HCT116 (cell line): ENCODE data around the gene INKA2. TPM values are rescaled to one million over a fixed set of nuclear protein-coding genes. Genes with fewer than 3 reads are reported as not detected.
A peak's percentile ranks its signal among the peaks of the same experiment; 100 is the strongest.

Source experiments
- ATAC-seq: fragments of 200-7000 bp; cut with Tn5 transposase; 2 replicates; pipeline ENCODE4 v1.9.1; 2020; ENCODE audit warnings: mild to moderate bottlenecking, moderate library complexity
- BruUV-seq: library from RNA; stranded (reverse); fragments of 400-500 nt; replicated peaks from 2 replicates; lab custom pipeline; 2021; lab: Mats Ljungman, UMichigan
- CTCF ChIA-PET: fragments of 300-600 bp; sonication (Branson Sonifier 250); formaldehyde crosslinking; loops from one replicate; lab custom pipeline; 2021; ENCODE audit warnings: antibody characterized with exemption; lab: Charles Lee
- POLR2A ChIA-PET: fragments of 300-600, 350-600 bp; sonication (Branson Sonifier 250); formaldehyde crosslinking; loops from one replicate; lab custom pipeline; 2021; ENCODE audit warnings: antibody characterized with exemption; lab: Charles Lee
- RAD21 ChIA-PET, 2 experiments: fragments of 300-600 bp; sonication (Branson Sonifier 250); formaldehyde crosslinking; loops; one replicate each; lab custom pipeline; 2023; ENCODE audit warnings: low total read pairs in 2 of 2; ENCODE audit not compliant: uncharacterized antibody in 2 of 2, unreplicated experiment in 2 of 2, low non-redundant PET in 1 of 2; lab: Charles Lee
- DNase-seq: peaks from one replicate; pipeline ENCODE4 v3.0.0-alpha.2; 2010; ENCODE audit warnings: low read depth, low spot score
- H2AFZ ChIP-seq: fragments of 200-600 bp; shearing (Covaris generic), sonication (generic); 2 replicates; pipeline ENCODE4 v1.6.1; 2017; ENCODE audit warnings: low read depth, mixed run types, mixed read lengths, antibody characterized with exemption, low read length; ENCODE audit not compliant: poor library complexity, severe bottlenecking
- H3K27ac ChIP-seq: 2 replicates; pipeline ENCODE4 v1.5.1; 2012; ENCODE audit warnings: low read depth, low read length
- H3K27me3 ChIP-seq: fragments of 200-600 bp; sonication (generic); 2 replicates; pipeline ENCODE4 v1.6.1; 2016; ENCODE audit warnings: mixed run types, low read length, mixed read lengths; ENCODE audit not compliant: insufficient read depth
- H3K36me3 ChIP-seq, 2 experiments: fragments of 200-500 bp in 1 of 2; fragments of 200-600 bp in 1 of 2; sonication (Bioruptor generic) in 1 of 2; sonication (generic) in 1 of 2; 2 replicates each; pipeline versions ENCODE4 v1.5.1 to v1.6.1; 2014 to 2016; ENCODE audit warnings: low read length in 2 of 2, inconsistent platforms in 1 of 2, mixed read lengths in 1 of 2, mixed run types in 1 of 2; ENCODE audit not compliant: insufficient read depth in 2 of 2, control insufficient read depth in 1 of 2
- H3K4me1 ChIP-seq, 2 experiments: fragments of 200-600 bp in 1 of 2; sonication (generic) in 1 of 2; 2 replicates each; pipeline versions ENCODE4 v1.5.1 to v1.6.1; 2012 to 2017; ENCODE audit warnings: low read length in 2 of 2, inconsistent platforms in 1 of 2, mild to moderate bottlenecking in 1 of 2, mixed read lengths in 1 of 2, mixed run types in 1 of 2, moderate library complexity in 1 of 2; ENCODE audit not compliant: insufficient read depth in 2 of 2, control insufficient read depth in 1 of 2
- H3K4me2 ChIP-seq: fragments of 200-600 bp; sonication (generic); 2 replicates; pipeline ENCODE4 v1.6.1; 2017; ENCODE audit warnings: mixed run types, low read length, mixed read lengths
- H3K4me3 ChIP-seq, 2 experiments: fragments of 200-600 bp in 1 of 2; sonication (generic) in 1 of 2; replicated peaks in 1 of 2; 2 replicates each; pipeline ENCODE4 v1.5.1; 2011 to 2016; ENCODE audit warnings: low read length in 2 of 2, control low read depth in 1 of 2, low read depth in 1 of 2, mild to moderate bottlenecking in 1 of 2, mixed read lengths in 1 of 2, mixed run types in 1 of 2
- H3K79me2 ChIP-seq: fragments of 200-600 bp; sonication (generic); 2 replicates; pipeline ENCODE4 v1.6.1; 2017; ENCODE audit warnings: mild to moderate bottlenecking, mixed run types, low read length, moderate library complexity, mixed read lengths; ENCODE audit not compliant: insufficient read depth
- H3K9ac ChIP-seq: fragments of 200-600 bp; sonication (generic); 2 replicates; pipeline ENCODE4 v1.6.1; 2016; ENCODE audit warnings: low read length, mixed read lengths
- H3K9me2 ChIP-seq: fragments of 200-600 bp; sonication (generic), shearing (Covaris generic); 2 replicates; pipeline ENCODE4 v1.6.1; 2017; ENCODE audit warnings: mixed run types, mild to moderate bottlenecking, moderate library complexity; ENCODE audit not compliant: insufficient read depth
- H3K9me3 ChIP-seq, 2 experiments: fragments of 200-500 bp in 1 of 2; fragments of 200-600 bp in 1 of 2; sonication (Bioruptor generic) in 1 of 2; sonication (generic) in 1 of 2; 2 replicates each; pipeline ENCODE4 v1.6.1; 2014 to 2017; ENCODE audit warnings: low read length in 2 of 2, mixed read lengths in 2 of 2, inconsistent platforms in 1 of 2, low read depth in 1 of 2, mild to moderate bottlenecking in 1 of 2, mixed run types in 1 of 2, moderate library complexity in 1 of 2; ENCODE audit not compliant: control insufficient read depth in 1 of 2, insufficient read depth in 1 of 2
- H4K20me1 ChIP-seq: fragments of 200-600 bp; sonication (generic), shearing (Covaris generic); 2 replicates; pipeline ENCODE4 v1.6.1; 2017; ENCODE audit warnings: mixed run types, mild to moderate bottlenecking, moderate library complexity; ENCODE audit not compliant: insufficient read depth
- CBX3 ChIP-seq: IDR thresholded peaks from 2 replicates; pipeline ENCODE4 v1.6.1; 2012; ENCODE audit warnings: low read depth
- CEBPB ChIP-seq: IDR thresholded peaks from 2 replicates; pipeline ENCODE4 v1.6.1; 2012; ENCODE audit warnings: low read depth
- ELF1 ChIP-seq: IDR thresholded peaks from 2 replicates; pipeline ENCODE4 v1.6.1; 2012; ENCODE audit warnings: low read depth, borderline replicate concordance
- EZH2 ChIP-seq: fragments of 200-600 bp; sonication (generic); IDR thresholded peaks from 2 replicates; pipeline ENCODE4 v1.6.1; 2017; ENCODE audit warnings: antibody characterized with exemption, mixed run types
- EZH2phosphoT487 ChIP-seq: fragments of 200-600 bp; IDR thresholded peaks from 2 replicates; pipeline ENCODE4 v1.6.1; 2018; ENCODE audit warnings: antibody characterized with exemption, borderline replicate concordance
- JUND ChIP-seq: IDR thresholded peaks from 2 replicates; pipeline ENCODE4 v1.6.1; 2012
- POLR2A ChIP-seq: IDR thresholded peaks from 2 replicates; pipeline ENCODE4 v1.7.0; 2011; ENCODE audit warnings: borderline replicate concordance; ENCODE audit not compliant: insufficient read depth, insufficient read length; ENCODE audit errors: extremely low read depth
- POLR2AphosphoS5 ChIP-seq: IDR thresholded peaks from 2 replicates; pipeline ENCODE4 v1.6.1; 2011; ENCODE audit warnings: mild to moderate bottlenecking, low read depth, low read length, moderate library complexity
- SP1 ChIP-seq: IDR thresholded peaks from 2 replicates; pipeline ENCODE4 v1.6.1; 2012; ENCODE audit warnings: low read depth
- SRF ChIP-seq: IDR thresholded peaks from 2 replicates; pipeline ENCODE4 v1.6.1; 2012; ENCODE audit warnings: low read depth
- YY1 ChIP-seq: IDR thresholded peaks from 2 replicates; pipeline ENCODE4 v1.6.1; 2011; ENCODE audit warnings: low read length, low read depth, moderate library complexity, mild to moderate bottlenecking; ENCODE audit not compliant: insufficient replicate concordance; ENCODE audit errors: extremely low read depth
- ZNF274 ChIP-seq: fragments of 200-500 bp; sonication (Bioruptor generic); IDR thresholded peaks from 2 replicates; pipeline ENCODE4 v1.6.1; 2014; ENCODE audit warnings: mild to moderate bottlenecking, low read depth, low read length, inconsistent platforms
- intact Hi-C: fragments of 100-400 bp; cut with micrococcal nuclease; formaldehyde crosslinking; loops from 2 replicates; pipeline ENCODE4 v1.10.0; 2022
- total RNA-seq: library from RNA; stranded (reverse); gene quantifications from one replicate; pipeline ENCODE4 v1.2.1, GENCODE V29; 2021; ENCODE audit not compliant: unreplicated experiment
- TF ChIP-seq, protein P1 (sequence below): IDR thresholded peaks from 2 replicates; pipeline ENCODE4 v1.6.1; 2011; ENCODE audit warnings: mild to moderate bottlenecking, low read length, moderate library complexity; ENCODE audit not compliant: insufficient replicate concordance; ENCODE audit errors: extremely low read depth
- TF ChIP-seq, protein P2 (sequence below): IDR thresholded peaks from 2 replicates; pipeline ENCODE4 v1.6.1; 2012
- TF ChIP-seq, protein P3 (sequence below): IDR thresholded peaks from 2 replicates; pipeline ENCODE4 v1.6.1; 2012; ENCODE audit warnings: low read depth
- TF ChIP-seq, protein P4 (sequence below), 3 experiments: fragments of 200-600 bp in 1 of 3; sonication (generic) in 1 of 3; IDR thresholded peaks in 2 of 3; conservative IDR thresholded peaks in 1 of 3; 2 replicates each; pipeline ENCODE4 v1.5.1; 2012 to 2017; ENCODE audit warnings: low read depth in 2 of 3, low read length in 2 of 3, antibody characterized with exemption in 1 of 3, borderline replicate concordance in 1 of 3, control low read depth in 1 of 3, mild to moderate bottlenecking in 1 of 3, mixed read lengths in 1 of 3, mixed run types in 1 of 3, moderate library complexity in 1 of 3; ENCODE audit not compliant: insufficient read depth in 1 of 3

The INKA2 gene
- total RNA-seq, 1 experiment from 2014 or later = 4.0 TPM

DNA sequence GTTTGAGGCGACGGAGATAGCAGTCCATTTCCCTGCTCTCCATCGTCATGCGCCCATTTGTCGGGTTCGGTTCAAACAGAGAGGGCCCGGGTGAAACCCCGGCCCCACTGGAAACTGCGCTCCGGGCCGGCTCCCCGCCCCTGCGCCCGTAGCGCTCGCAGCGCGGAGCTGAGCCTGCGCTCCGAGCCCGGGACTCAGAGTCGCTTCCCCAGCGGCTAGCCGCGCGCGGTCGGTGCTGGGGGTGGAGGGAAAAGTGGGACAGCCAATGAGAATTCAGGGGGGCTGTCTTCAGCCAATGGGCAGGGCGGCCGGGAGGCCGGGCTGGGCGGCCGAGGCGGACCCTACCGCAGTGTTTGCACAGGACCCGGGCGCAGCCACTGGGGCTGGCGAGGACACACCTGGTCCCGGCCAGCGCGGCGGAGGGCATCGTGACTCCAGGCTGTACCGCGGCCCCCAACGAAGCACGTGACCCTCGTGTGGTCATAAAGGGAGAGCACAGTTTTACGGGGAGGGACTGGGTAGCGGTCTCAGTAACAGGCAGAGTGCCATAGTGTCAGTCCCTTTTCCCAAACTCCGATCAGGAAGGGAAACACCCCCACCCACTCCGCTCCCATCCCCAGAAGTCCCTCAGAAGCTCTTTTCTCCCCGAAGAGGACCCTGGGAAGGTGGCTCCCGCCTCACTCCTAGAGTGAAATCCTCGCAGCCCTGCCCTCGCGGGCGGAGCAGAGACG is at the start of gene INKA2 (continued):
- TF ChIP-seq, protein P1, sequence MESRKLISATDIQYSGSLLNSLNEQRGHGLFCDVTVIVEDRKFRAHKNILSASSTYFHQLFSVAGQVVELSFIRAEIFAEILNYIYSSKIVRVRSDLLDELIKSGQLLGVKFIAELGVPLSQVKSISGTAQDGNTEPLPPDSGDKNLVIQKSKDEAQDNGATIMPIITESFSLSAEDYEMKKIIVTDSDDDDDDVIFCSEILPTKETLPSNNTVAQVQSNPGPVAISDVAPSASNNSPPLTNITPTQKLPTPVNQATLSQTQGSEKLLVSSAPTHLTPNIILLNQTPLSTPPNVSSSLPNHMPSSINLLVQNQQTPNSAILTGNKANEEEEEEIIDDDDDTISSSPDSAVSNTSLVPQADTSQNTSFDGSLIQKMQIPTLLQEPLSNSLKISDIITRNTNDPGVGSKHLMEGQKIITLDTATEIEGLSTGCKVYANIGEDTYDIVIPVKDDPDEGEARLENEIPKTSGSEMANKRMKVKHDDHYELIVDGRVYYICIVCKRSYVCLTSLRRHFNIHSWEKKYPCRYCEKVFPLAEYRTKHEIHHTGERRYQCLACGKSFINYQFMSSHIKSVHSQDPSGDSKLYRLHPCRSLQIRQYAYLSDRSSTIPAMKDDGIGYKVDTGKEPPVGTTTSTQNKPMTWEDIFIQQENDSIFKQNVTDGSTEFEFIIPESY = no peak
- TF ChIP-seq YY1 = no peak
- no peak for TF ChIP-seq JUND
- no peak for TF ChIP-seq EZH2
- TF ChIP-seq CEBPB = no peak
- TF ChIP-seq POLR2A = peak; percentile 63
- TF ChIP-seq POLR2AphosphoS5 = peak; percentile 70

DNA sequence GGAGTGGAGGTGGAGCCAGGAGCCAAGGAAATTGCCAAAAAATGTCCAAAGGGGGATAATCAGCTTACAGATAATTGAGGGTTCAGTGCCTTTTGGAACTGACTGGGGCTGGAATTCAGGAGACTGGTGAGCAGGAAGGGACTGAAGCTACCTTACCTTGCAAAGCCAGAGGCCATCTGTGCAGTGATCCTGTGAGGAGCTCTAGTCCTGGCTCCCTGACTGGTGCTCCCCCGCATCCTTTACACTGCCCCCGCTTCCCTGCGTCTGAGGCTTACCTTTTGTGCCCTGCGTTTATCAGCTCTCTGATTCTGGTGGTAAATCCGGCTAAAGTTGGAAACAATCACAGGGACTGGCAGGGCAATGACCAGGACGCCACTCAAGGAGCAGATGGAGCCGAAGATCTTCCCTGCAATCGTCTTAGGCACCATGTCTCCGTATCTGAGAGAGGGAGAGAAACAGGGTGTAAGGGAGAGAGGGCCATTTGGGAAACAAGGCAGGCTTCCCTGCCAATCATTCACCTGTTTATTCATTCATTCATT is 47.5 kb upstream of the INKA2 start:
- Histone ChIP-seq H3K79me2 (no peaks in the 10 kb centered on the region), H3K27me3 (peaks cover 34% of the 10 kb centered on the region), H3K27ac (no peak overlapping the region), H2AFZ (no peak overlapping the region), H4K20me1 (no peaks in the 10 kb centered on the region), H3K4me2 (no peak overlapping the region), H3K36me3 (no peaks in the 10 kb centered on the region), H3K4me1 (no peaks in the 10 kb centered on the region), H3K4me3 (no peak overlapping the region), H3K9me2 (no peaks in the 10 kb centered on the region), H3K9me3 (no peaks in the 10 kb centered on the region), H3K9ac (no peak overlapping the region)
- RAD21 ChIA-PET = no interaction called here
- TF ChIP-seq CBX3 = no peak
- TF ChIP-seq, protein P2, sequence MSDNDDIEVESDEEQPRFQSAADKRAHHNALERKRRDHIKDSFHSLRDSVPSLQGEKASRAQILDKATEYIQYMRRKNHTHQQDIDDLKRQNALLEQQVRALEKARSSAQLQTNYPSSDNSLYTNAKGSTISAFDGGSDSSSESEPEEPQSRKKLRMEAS = no peak
- no peak for TF ChIP-seq CEBPB
- TF ChIP-seq JUND = no peak
- no peak for TF ChIP-seq EZH2
- TF ChIP-seq YY1 = no peak
- no peak for TF ChIP-seq EZH2phosphoT487
- no peak for TF ChIP-seq SP1
- TF ChIP-seq POLR2AphosphoS5 = no peak
- no peak for TF ChIP-seq ELF1
- TF ChIP-seq, protein P3, sequence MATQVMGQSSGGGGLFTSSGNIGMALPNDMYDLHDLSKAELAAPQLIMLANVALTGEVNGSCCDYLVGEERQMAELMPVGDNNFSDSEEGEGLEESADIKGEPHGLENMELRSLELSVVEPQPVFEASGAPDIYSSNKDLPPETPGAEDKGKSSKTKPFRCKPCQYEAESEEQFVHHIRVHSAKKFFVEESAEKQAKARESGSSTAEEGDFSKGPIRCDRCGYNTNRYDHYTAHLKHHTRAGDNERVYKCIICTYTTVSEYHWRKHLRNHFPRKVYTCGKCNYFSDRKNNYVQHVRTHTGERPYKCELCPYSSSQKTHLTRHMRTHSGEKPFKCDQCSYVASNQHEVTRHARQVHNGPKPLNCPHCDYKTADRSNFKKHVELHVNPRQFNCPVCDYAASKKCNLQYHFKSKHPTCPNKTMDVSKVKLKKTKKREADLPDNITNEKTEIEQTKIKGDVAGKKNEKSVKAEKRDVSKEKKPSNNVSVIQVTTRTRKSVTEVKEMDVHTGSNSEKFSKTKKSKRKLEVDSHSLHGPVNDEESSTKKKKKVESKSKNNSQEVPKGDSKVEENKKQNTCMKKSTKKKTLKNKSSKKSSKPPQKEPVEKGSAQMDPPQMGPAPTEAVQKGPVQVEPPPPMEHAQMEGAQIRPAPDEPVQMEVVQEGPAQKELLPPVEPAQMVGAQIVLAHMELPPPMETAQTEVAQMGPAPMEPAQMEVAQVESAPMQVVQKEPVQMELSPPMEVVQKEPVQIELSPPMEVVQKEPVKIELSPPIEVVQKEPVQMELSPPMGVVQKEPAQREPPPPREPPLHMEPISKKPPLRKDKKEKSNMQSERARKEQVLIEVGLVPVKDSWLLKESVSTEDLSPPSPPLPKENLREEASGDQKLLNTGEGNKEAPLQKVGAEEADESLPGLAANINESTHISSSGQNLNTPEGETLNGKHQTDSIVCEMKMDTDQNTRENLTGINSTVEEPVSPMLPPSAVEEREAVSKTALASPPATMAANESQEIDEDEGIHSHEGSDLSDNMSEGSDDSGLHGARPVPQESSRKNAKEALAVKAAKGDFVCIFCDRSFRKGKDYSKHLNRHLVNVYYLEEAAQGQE = no peak
- no peak for TF ChIP-seq SRF
- TF ChIP-seq, protein P4, sequence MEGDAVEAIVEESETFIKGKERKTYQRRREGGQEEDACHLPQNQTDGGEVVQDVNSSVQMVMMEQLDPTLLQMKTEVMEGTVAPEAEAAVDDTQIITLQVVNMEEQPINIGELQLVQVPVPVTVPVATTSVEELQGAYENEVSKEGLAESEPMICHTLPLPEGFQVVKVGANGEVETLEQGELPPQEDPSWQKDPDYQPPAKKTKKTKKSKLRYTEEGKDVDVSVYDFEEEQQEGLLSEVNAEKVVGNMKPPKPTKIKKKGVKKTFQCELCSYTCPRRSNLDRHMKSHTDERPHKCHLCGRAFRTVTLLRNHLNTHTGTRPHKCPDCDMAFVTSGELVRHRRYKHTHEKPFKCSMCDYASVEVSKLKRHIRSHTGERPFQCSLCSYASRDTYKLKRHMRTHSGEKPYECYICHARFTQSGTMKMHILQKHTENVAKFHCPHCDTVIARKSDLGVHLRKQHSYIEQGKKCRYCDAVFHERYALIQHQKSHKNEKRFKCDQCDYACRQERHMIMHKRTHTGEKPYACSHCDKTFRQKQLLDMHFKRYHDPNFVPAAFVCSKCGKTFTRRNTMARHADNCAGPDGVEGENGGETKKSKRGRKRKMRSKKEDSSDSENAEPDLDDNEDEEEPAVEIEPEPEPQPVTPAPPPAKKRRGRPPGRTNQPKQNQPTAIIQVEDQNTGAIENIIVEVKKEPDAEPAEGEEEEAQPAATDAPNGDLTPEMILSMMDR (IDR thresholded peaks at IDR 0.05 in 2 of 3, conservative IDR thresholded peaks at IDR 0.05 in 1 of 3; ENCODE audit: borderline replicate concordance in 1 of 3, insufficient read depth in 1 of 3, low read depth in 2 of 3, low read length in 2 of 3) = no peak
- TF ChIP-seq POLR2A = no peak
- TF ChIP-seq ZNF274 = no peak
- DNase-seq (no peak), ATAC-seq (no peak)
- CTCF ChIA-PET = no interaction called here
- POLR2A ChIA-PET = no interaction called here
- intact Hi-C loops = no loop called here
- no TSS peak for BruUV-seq
